H1 (cell line): ENCODE results near the gene LY6G6D. TPM values are rescaled to one million over a fixed set of nuclear protein-coding genes. Genes with fewer than 3 reads are reported as not detected.

Experiments
- CTCF ChIA-PET: fragments of 300-600 bp; sonication (Branson Sonifier 250); formaldehyde crosslinking; loops from one replicate; lab custom pipeline; 2021; ENCODE audit not compliant: partially characterized antibody; lab: Charles Lee
- POLR2A ChIA-PET: fragments of 300-600 bp; sonication (Branson Sonifier 250); formaldehyde crosslinking; loops from one replicate; lab custom pipeline; 2021; ENCODE audit warnings: inconsistent platforms; ENCODE audit not compliant: partially characterized antibody; lab: Charles Lee
- DNase-seq, 2 experiments: peaks; one replicate each; pipeline versions ENCODE4 v3.0.0 to v3.0.0-alpha.2; 2010 to 2022; ENCODE audit warnings: low spot score in 2 of 2, low read depth in 1 of 2, mixed read lengths in 1 of 2
- FAIRE-seq: peaks from 2 replicates; lab custom pipeline; 2011; peaks lifted over from hg19 to GRCh38; lab: Jason Lieb, UNC
- H2AFZ ChIP-seq: 2 replicates; pipeline ENCODE4 v1.8.1; 2012; ENCODE audit warnings: low read length, inconsistent platforms
- H2AK5ac ChIP-seq: 2 replicates; pipeline ENCODE4 v1.6.1; 2013; ENCODE audit warnings: low read depth, low read length
- H2BK120ac ChIP-seq: replicated peaks from 2 replicates; pipeline ENCODE3; 2013; ENCODE audit warnings: low read depth, low read length, inconsistent platforms
- H2BK12ac ChIP-seq: 2 replicates; pipeline ENCODE4 v1.6.1; 2013; ENCODE audit warnings: low read depth, low read length
- H2BK15ac ChIP-seq: 2 replicates; pipeline ENCODE4 v1.6.1; 2013; ENCODE audit warnings: low read length
- H2BK20ac ChIP-seq: 2 replicates; pipeline ENCODE4 v1.6.1; 2013; ENCODE audit warnings: low read length
- H2BK5ac ChIP-seq: 2 replicates; pipeline ENCODE4 v1.6.1; 2013; ENCODE audit warnings: low read depth, low read length
- H3K14ac ChIP-seq: 2 replicates; pipeline ENCODE4 v1.6.1; 2013; ENCODE audit warnings: inconsistent platforms; ENCODE audit not compliant: insufficient read length
- H3K18ac ChIP-seq: 2 replicates; pipeline ENCODE4 v1.6.1; 2013; ENCODE audit warnings: low read length; ENCODE audit errors: extremely low read depth
- H3K23ac ChIP-seq: 2 replicates; pipeline ENCODE4 v1.6.1; 2013; ENCODE audit warnings: inconsistent platforms; ENCODE audit not compliant: insufficient read length
- H3K23me2 ChIP-seq: 2 replicates; pipeline ENCODE4 v1.6.1; 2013; ENCODE audit warnings: low read depth, low read length
- H3K27ac ChIP-seq: 2 replicates; pipeline ENCODE4 v1.6.1; 2011; ENCODE audit warnings: low read depth, low read length, inconsistent platforms
- H3K27me3 ChIP-seq, 4 experiments: replicated peaks in 1 of 4; 1 replicate in 1 of 4; 2 replicates in 3 of 4; pipeline versions ENCODE4 v1.6.1 to v1.8.1; 2011 to 2013; ENCODE audit warnings: low read length in 3 of 4, mild to moderate bottlenecking in 3 of 4, inconsistent platforms in 2 of 4, mixed read lengths in 2 of 4, moderate library complexity in 1 of 4; ENCODE audit not compliant: control insufficient read depth in 3 of 4, insufficient read depth in 3 of 4; ENCODE audit errors: extremely low read depth in 1 of 4
- H3K36me3 ChIP-seq, 4 experiments: 2 replicates each; pipeline versions ENCODE4 v1.6.1 to v1.8.1; 2011 to 2013; ENCODE audit warnings: mild to moderate bottlenecking in 4 of 4, low read length in 3 of 4, moderate library complexity in 2 of 4, control low read depth in 1 of 4, inconsistent platforms in 1 of 4; ENCODE audit not compliant: insufficient read depth in 4 of 4, control insufficient read depth in 2 of 4
- H3K4ac ChIP-seq: replicated peaks from 2 replicates; pipeline ENCODE3; 2013; ENCODE audit warnings: low read length, low read depth, mixed read lengths, inconsistent platforms; ENCODE audit not compliant: insufficient read length
- H3K4me1 ChIP-seq, 4 experiments: replicated peaks in 1 of 4; 1 replicate in 1 of 4; 2 replicates in 3 of 4; pipeline versions ENCODE4 v1.6.1 to v1.8.1; 2011 to 2013; ENCODE audit warnings: low read length in 3 of 4, inconsistent platforms in 2 of 4, mixed read lengths in 1 of 4; ENCODE audit not compliant: insufficient read depth in 4 of 4, control insufficient read depth in 3 of 4
- H3K4me2 ChIP-seq, 2 experiments: 2 replicates each; pipeline versions ENCODE4 v1.6.1 to v1.8.1; 2011 to 2013; ENCODE audit warnings: low read depth in 2 of 2, low read length in 2 of 2, control low read depth in 1 of 2, inconsistent platforms in 1 of 2, mild to moderate bottlenecking in 1 of 2; ENCODE audit not compliant: insufficient read depth in 1 of 2
- H3K4me3 ChIP-seq, 4 experiments: fragments of 200-600, 300-600 bp in 1 of 4; sonication (generic), shearing (Covaris generic), sonication (Bioruptor Twin) in 1 of 4; 2 replicates each; pipeline versions ENCODE4 v1.5.1 to v1.8.1; 2011 to 2016; ENCODE audit warnings: low read length in 4 of 4, low read depth in 3 of 4, control low read depth in 2 of 4, inconsistent platforms in 2 of 4, mild to moderate bottlenecking in 2 of 4, mixed read lengths in 1 of 4, moderate library complexity in 1 of 4; ENCODE audit not compliant: insufficient read depth in 2 of 4; ENCODE audit errors: extremely low read depth in 1 of 4
- H3K56ac ChIP-seq: replicated peaks from 2 replicates; pipeline ENCODE3; 2013; ENCODE audit warnings: low read depth, mild to moderate bottlenecking, mixed read lengths, low read length, inconsistent platforms; ENCODE audit not compliant: insufficient read length
- H3K79me1 ChIP-seq: 2 replicates; pipeline ENCODE4 v1.6.1; 2013; ENCODE audit warnings: low read depth, low read length, control low read depth
- H3K79me2 ChIP-seq, 2 experiments: 2 replicates each; pipeline versions ENCODE4 v1.6.1 to v1.8.1; 2012 to 2013; ENCODE audit warnings: low read length in 2 of 2, mild to moderate bottlenecking in 2 of 2, inconsistent platforms in 1 of 2; ENCODE audit not compliant: insufficient read depth in 2 of 2, control insufficient read depth in 1 of 2
- H3K9ac ChIP-seq, 4 experiments: replicated peaks in 1 of 4; 1 replicate in 1 of 4; 2 replicates in 3 of 4; pipeline versions ENCODE4 v1.6.1 to v1.8.1; 2011 to 2013; ENCODE audit warnings: low read depth in 3 of 4, low read length in 3 of 4, control low read depth in 2 of 4, mild to moderate bottlenecking in 2 of 4, moderate library complexity in 2 of 4, inconsistent platforms in 1 of 4; ENCODE audit errors: extremely low read depth in 1 of 4
- H3K9me3 ChIP-seq, 2 experiments: 2 replicates each; pipeline versions ENCODE4 v1.6.1 to v1.8.1; 2012 to 2013; ENCODE audit warnings: mild to moderate bottlenecking in 2 of 2, moderate library complexity in 2 of 2, control low read depth in 1 of 2, inconsistent platforms in 1 of 2, low read depth in 1 of 2, low read length in 1 of 2, mixed read lengths in 1 of 2; ENCODE audit not compliant: insufficient read depth in 2 of 2
- H4K20me1 ChIP-seq, 2 experiments: replicated peaks in 1 of 2; 2 replicates each; pipeline versions ENCODE3 to v1.8.1; 2011 to 2013; ENCODE audit warnings: inconsistent platforms in 2 of 2, low read length in 2 of 2, mild to moderate bottlenecking in 1 of 2; ENCODE audit not compliant: insufficient read depth in 2 of 2, control insufficient read depth in 1 of 2
- H4K5ac ChIP-seq: 2 replicates; pipeline ENCODE4 v1.6.1; 2013; ENCODE audit warnings: low read length, low read depth, mixed read lengths, inconsistent platforms; ENCODE audit not compliant: insufficient read length
- H4K8ac ChIP-seq: 2 replicates; pipeline ENCODE4 v1.8.0; 2013; ENCODE audit warnings: mild to moderate bottlenecking, moderate library complexity, low read length, inconsistent platforms; ENCODE audit not compliant: insufficient read depth; ENCODE audit errors: extremely low read depth
- H4K91ac ChIP-seq: replicated peaks from 2 replicates; pipeline ENCODE3; 2013; ENCODE audit warnings: low read length, mixed read lengths, inconsistent platforms; ENCODE audit not compliant: insufficient read length
- CTBP2 ChIP-seq: IDR thresholded peaks from 2 replicates; pipeline ENCODE4 v1.7.0; 2011; ENCODE audit warnings: borderline replicate concordance, mild to moderate bottlenecking, moderate library complexity, mixed read lengths, low read length; ENCODE audit not compliant: insufficient read depth, insufficient read length
- POLR2A ChIP-seq, 2 experiments: IDR thresholded peaks; 1 replicate in 1 of 2; 2 replicates in 1 of 2; pipeline ENCODE4 v1.6.1; 2011; ENCODE audit warnings: low read depth in 2 of 2, low read length in 2 of 2, mild to moderate bottlenecking in 2 of 2; ENCODE audit errors: control extremely low read depth in 1 of 2
- POU5F1 ChIP-seq: IDR thresholded peaks from 2 replicates; pipeline ENCODE4 v1.6.1; 2011; ENCODE audit warnings: low read depth, mild to moderate bottlenecking, low read length, moderate library complexity
- RAD21 ChIP-seq, 2 experiments: IDR thresholded peaks in 1 of 2; conservative IDR thresholded peaks in 1 of 2; 2 replicates each; pipeline ENCODE4 v1.6.1; 2011; ENCODE audit warnings: low read depth in 2 of 2, low read length in 2 of 2, improper control_type of control experiment in 1 of 2, inconsistent platforms in 1 of 2, mild to moderate bottlenecking in 1 of 2, moderate library complexity in 1 of 2
- USF2 ChIP-seq: IDR thresholded peaks from 2 replicates; pipeline ENCODE4 v1.6.1; 2011; ENCODE audit warnings: low read length, improper control_type of control experiment
- WGBS, 2 experiments: shearing (Covaris generic) in 1 of 2; methylation state at CpG; one replicate each; pipeline versions ENCODE4 v1.1.6 to v1.1.7; 2013 to 2015; ENCODE audit warnings: low lambda C conversion rate in 2 of 2, mixed read lengths in 2 of 2, inconsistent platforms in 1 of 2, low coverage in 1 of 2, missing lambda C conversion rate in 1 of 2; ENCODE audit not compliant: insufficient replicate concordance in 2 of 2, insufficient coverage in 1 of 2, insufficient read length in 1 of 2; ENCODE audit errors: extremely low coverage in 1 of 2, missing lambda C conversion rate in 1 of 2; 5-methylcytosine and 5-hydroxymethylcytosine counted together
- polyA plus RNA-seq, 7 experiments: library from polyadenylated mRNA; depleted of rRNA in 3 of 7; stranded (reverse) in 5 of 7; unstranded in 2 of 7; fragments of >200 nt in 5 of 7; fragments of 200-250 nt in 2 of 7; gene quantifications; 1 replicate in 5 of 7; 2 replicates in 1 of 7; 4 replicates in 1 of 7; pipeline versions ENCODE4 v1.2.1 to v1.2.3, GENCODE V29; 2011 to 2013; ENCODE audit warnings: missing spikeins in 2 of 7, mixed read lengths in 2 of 7
- total RNA-seq: library from RNA; stranded (reverse); fragmentation: NEBNext Ultra II Directional; extraction: Animal tissue kit (Norgen Biotek cat#: 25700); gene quantifications from 2 replicates; pipeline ENCODE4 v1.2.1, GENCODE V29; 2021

Gene LY6G6D
- total and polyA plus RNA-seq, 2 of the 8 experiments (the other 6 are each of a cell fraction or from before 2014, with no cell fraction given) = 1.8 TPM; not detected in 1

GRCh38 chr6:31737315-31737990 is 22.3 kb downstream of the LY6G6D start:
- WGBS, 2 experiments = 63 to 100% methylated on average over 2 to 6 of the region's 7 CpGs

More at GRCh38 chr6:31737315-31737990, 22.3 kb downstream of the LY6G6D start:
- Histone ChIP-seq H3K9me3 (no peaks in the 10 kb centered on the region; a peak in 1 of 4 replicates), H2BK12ac (0 out of 2 replicates have a peak overlapping the region, but pooled peaks have one; percentile 98), H2BK120ac (peak overlapping the region; percentile 10), H3K4me1 (peaks cover 23 to 29% (median 25%) of the 10 kb centered on the region in 4 experiments), H3K56ac (peak overlapping the region; percentile 5), H3K79me2 (peaks cover 0 to 26% of the 10 kb centered on the region in 2 experiments; a peak in 2 of 4 replicates), H3K9ac (no peak overlapping the region), H3K23me2 (peaks cover 20% of the 10 kb centered on the region), H2AK5ac (no peak overlapping the region), H3K36me3 (peaks cover 7 to 23% (median 11%) of the 10 kb centered on the region in 4 experiments), H3K27me3 (no peaks in the 10 kb centered on the region), H4K5ac (no peak overlapping the region), H3K27ac (0 out of 2 replicates have a peak overlapping the region, but pooled peaks have one; percentile 31), H2BK20ac (no peak overlapping the region), H4K8ac (no peak overlapping the region), H3K23ac (no peak overlapping the region), H3K18ac (no peak overlapping the region; the same call in 1 of the 2 replicates), H3K14ac (no peak overlapping the region), H2BK5ac (no peak overlapping the region), H3K4ac (no peak overlapping the region), H2BK15ac (no peak overlapping the region)
- CTCF ChIA-PET = interaction anchor here (0.6 to 5.9 kb wide), 27 partner anchors 9 to 381 kb away, joined by 3 to 52 read pairs (median 4); partner anchors contain the start of genes APOM, DDAH2, HSPA1B and LY6G6D
- POLR2A ChIA-PET = interaction anchor here (0.8 to 8.7 kb wide), 17 partner anchors 7 to 196 kb away, joined by 3 to 73 read pairs (median 9); partner anchors contain the start of genes ABHD16A, BAG6, DDAH2 and DDX39B
- DNase-seq = peak in 1 of 2 experiments; percentile 49
- no peak for FAIRE-seq
- TF ChIP-seq RAD21 (IDR thresholded peaks at IDR 0.05 in 1 of 2, conservative IDR thresholded peaks at IDR 0.05 in 1 of 2; ENCODE audit: low read depth in 2 of 2, low read length in 2 of 2) = no peak
- no peak for TF ChIP-seq USF2
- no peak for TF ChIP-seq POLR2A (IDR thresholded peaks at IDR 0.05; ENCODE audit: control extremely low read depth in 1 of 2, low read depth in 2 of 2, low read length in 2 of 2)
- no peak for TF ChIP-seq POU5F1
- no peak for TF ChIP-seq CTBP2
- TF ChIP-seq, all 59 proteins: peak for 0
- peak overlapping the region; percentile 52 to 99; a peak in 3 of 4 replicates for H3K4me2 ChIP-seq
- peak overlapping the region; percentile 67 for H4K91ac ChIP-seq
- H3K4me3 ChIP-seq = peak overlapping the region in 1 of 4 experiments; percentile 82; a peak in 3 of 8 replicates
- peaks cover 4% of the 10 kb centered on the region in 2 experiments for H4K20me1 ChIP-seq
- H2AFZ ChIP-seq = 0 out of 2 replicates have a peak overlapping the region, but pooled peaks have one; percentile 86
- peaks cover 8% of the 10 kb centered on the region; the same call in 1 of the 2 replicates for H3K79me1 ChIP-seq
